Stimulated activated CD4-positive, alpha-beta T cell treated with anti-CD3 and anti-CD28 coated beads, Interleukin-2, amount 100 ng/mL, for 24 hours (primary cell): ENCODE measurements around the gene FGF18.
A peak's percentile ranks its signal among the peaks of the same experiment; 100 is the strongest.

Experiments used
- DNase-seq, 2 donors: peaks; one replicate each; pipeline ENCODE4 v3.0.0-alpha.2; 2020

The FGF18 gene

GRCh38 chr5:171445644-171446516 lies 26.4 kb downstream of the FGF18 start:
- no peak for DNase-seq

- DNase-seq: no peak
These were observed 27.8 kb downstream of the FGF18 start for GRCh38 chr5:171447226-171447625.

GRCh38 chr5:171449426-171449825 lies 30.0 kb downstream of the FGF18 start:
- DNase-seq: no peak

GRCh38 chr5:171450423-171451331 lies 31.2 kb downstream of the FGF18 start:
- DNase-seq: peak in 1 of 2 donors; percentile 53

- DNase-seq: no peak
These were observed 32.0 kb downstream of the FGF18 start for GRCh38 chr5:171451421-171451820.

GRCh38 chr5:171453056-171453725 lies 33.7 kb downstream of the FGF18 start:
- no peak for DNase-seq

GRCh38 chr5:171453988-171454387 lies 34.5 kb downstream of the FGF18 start:
- no peak for DNase-seq

GRCh38 chr5:171454549-171454948 lies 35.1 kb downstream of the FGF18 start:
- DNase-seq: no peak

GRCh38 chr5:171455522-171455921 lies 36.1 kb downstream of the FGF18 start:
- DNase-seq: no peak

GRCh38 chr5:171457208-171457981 lies 37.9 kb downstream of the FGF18 start:
- no peak for DNase-seq

- DNase-seq: no peak
These were observed 40.4 kb downstream of the FGF18 start for GRCh38 chr5:171459839-171460238.

- no peak for DNase-seq
These were observed 42.9 kb downstream of the FGF18 start for GRCh38 chr5:171462136-171462927.

GRCh38 chr5:171462928-171463861 lies 43.7 kb downstream of the FGF18 start:
- DNase-seq: no peak

- DNase-seq: no peak
These were observed 44.4 kb downstream of the FGF18 start for GRCh38 chr5:171463862-171464229.

GRCh38 chr5:171464829-171465228 lies 45.4 kb downstream of the FGF18 start:
- DNase-seq: no peak

GRCh38 chr5:171467107-171467506 lies 47.7 kb downstream of the FGF18 start:
- DNase-seq: no peak

GRCh38 chr5:171469326-171469725 lies 49.9 kb downstream of the FGF18 start:
- no peak for DNase-seq

GRCh38 chr5:171470420-171470819 lies 51.0 kb downstream of the FGF18 start:
- DNase-seq: no peak

- no peak for DNase-seq
These were observed 54.9 kb downstream of the FGF18 start for GRCh38 chr5:171474230-171474813.

- DNase-seq: no peak
These were observed 56.1 kb downstream of the FGF18 start for GRCh38 chr5:171475596-171475995.
